ENCODE measurements around the gene PDIA5. TPM values are rescaled to one million over a fixed set of nuclear protein-coding genes. Genes with fewer than 3 reads are reported as not detected.

PDIA5 gene
- total RNA-seq, 1 experiment from 2014 or later, result 53.6 TPM

GRCh38 chr3:123165163-123165562, 98.3 kb downstream of the PDIA5 start:
- intact Hi-C loops (cut with micrococcal nuclease; ENCODE audit: unreplicated experiment), result no loop called here
- no peak for TF ChIP-seq REST (IDR thresholded peaks at IDR 0.05; ENCODE audit: insufficient read depth in 1 of 2, low read depth in 2 of 2, low read length in 1 of 2)
- TF ChIP-seq SIN3A (IDR thresholded peaks at IDR 0.05; ENCODE audit: borderline replicate concordance, insufficient read depth, low read depth, low read length), result no peak
- TF ChIP-seq POLR2AphosphoS5 (IDR thresholded peaks at IDR 0.05; ENCODE audit: low read depth, low read length), result no peak
- TF ChIP-seq TCF7L2 (IDR thresholded peaks at IDR 0.05; ENCODE audit: low read depth, low read length), result no peak
- no peak for TF ChIP-seq CTCF (IDR thresholded peaks at IDR 0.05)
- ChIA-PET CTCF (no interaction called here), POLR2A (no interaction called here)
- H3K27me3 ChIP-seq (ENCODE audit: control insufficient read depth, insufficient read depth, low read length), result no peaks in the 10 kb centered on the region
- ATAC-seq (no peak), DNase-seq (ENCODE audit: low read depth, low spot score) (no peak)
- in situ Hi-C loops (cut with HindIII; ENCODE audit: low pct_unique_long_range_greater_than_20kb, low sequenced_read_pairs), result no loop called here
- H3K27ac ChIP-seq (ENCODE audit: low read length), result no peak overlapping the region
- BruUV-seq (replicated peaks), result no TSS peak
- no peaks in the 10 kb centered on the region for H3K4me1 ChIP-seq (ENCODE audit: control insufficient read depth, insufficient read depth, low read length)
- no peaks in the 10 kb centered on the region for H3K9me3 ChIP-seq (ENCODE audit: control insufficient read depth, insufficient read depth, low read depth, low read length)
- H3K36me3 ChIP-seq (ENCODE audit: control insufficient read depth, insufficient read depth, low read length), result no peaks in the 10 kb centered on the region
- no peak overlapping the region for H3K4me3 ChIP-seq (ENCODE audit: low read depth in 2 of 2, low read length in 2 of 2)

- H3K4me3 ChIP-seq (ENCODE audit: low read depth in 2 of 2, low read length in 2 of 2), result no peak overlapping the region
- DNase-seq (ENCODE audit: low read depth, low spot score) (no peak), ATAC-seq (no peak)
- no peaks in the 10 kb centered on the region for H3K4me1 ChIP-seq (ENCODE audit: control insufficient read depth, insufficient read depth, low read length)
- no peaks in the 10 kb centered on the region for H3K27me3 ChIP-seq (ENCODE audit: control insufficient read depth, insufficient read depth, low read length)
- CTCF ChIA-PET, result no interaction called here
- no peaks in the 10 kb centered on the region for H3K36me3 ChIP-seq (ENCODE audit: control insufficient read depth, insufficient read depth, low read length)
- intact Hi-C loops (cut with micrococcal nuclease; ENCODE audit: unreplicated experiment), result no loop called here
- BruUV-seq (replicated peaks), result no TSS peak
- H3K27ac ChIP-seq (ENCODE audit: low read length), result no peak overlapping the region
- TF ChIP-seq CTCF (IDR thresholded peaks at IDR 0.05) (no peak), REST (IDR thresholded peaks at IDR 0.05; ENCODE audit: insufficient read depth in 1 of 2, low read depth in 2 of 2, low read length in 1 of 2) (no peak), TCF7L2 (IDR thresholded peaks at IDR 0.05; ENCODE audit: low read depth, low read length) (no peak), POLR2AphosphoS5 (IDR thresholded peaks at IDR 0.05; ENCODE audit: low read depth, low read length) (no peak), SIN3A (IDR thresholded peaks at IDR 0.05; ENCODE audit: borderline replicate concordance, insufficient read depth, low read depth, low read length) (no peak)
- in situ Hi-C loops (cut with HindIII; ENCODE audit: low pct_unique_long_range_greater_than_20kb, low sequenced_read_pairs), result no loop called here
- POLR2A ChIA-PET, result no interaction called here
- H3K9me3 ChIP-seq (ENCODE audit: control insufficient read depth, insufficient read depth, low read depth, low read length), result no peaks in the 10 kb centered on the region
Measured at GRCh38 chr3:123167686-123168085, 100.9 kb downstream of the PDIA5 start.
